Esophagus squamous epithelium (tissue), 4 donors: ENCODE data around the gene ATP7A.

ENCODE experiments used
- CTCF ChIP-seq, 6 experiments: fragments of 450-650 bp in 4 of 6; fragments of 200-600 bp in 2 of 6; sonication (generic) in 2 of 6; IDR thresholded peaks; one replicate each; pipeline ENCODE4 v1.5.1; 2016 to 2019; ENCODE audit warnings: antibody characterized with exemption in 6 of 6, mild to moderate bottlenecking in 4 of 6, moderate library complexity in 4 of 6
- POLR2A ChIP-seq, 4 donors: fragments of 450-650 bp; IDR thresholded peaks; one replicate each; pipeline ENCODE4 v1.6.1; 2017; ENCODE audit warnings: antibody characterized with exemption in 4 of 4, mild to moderate bottlenecking in 4 of 4, moderate library complexity in 3 of 4

- TF ChIP-seq CTCF (IDR thresholded peaks at IDR 0.05) (no peak), POLR2A (IDR thresholded peaks at IDR 0.05) (no peak)
These were observed 9.0 kb upstream of the ATP7A start for GRCh38 chrX:77901506-77901905.
